ENCODE results near the gene DNAL4.

Gene DNAL4

DNA sequence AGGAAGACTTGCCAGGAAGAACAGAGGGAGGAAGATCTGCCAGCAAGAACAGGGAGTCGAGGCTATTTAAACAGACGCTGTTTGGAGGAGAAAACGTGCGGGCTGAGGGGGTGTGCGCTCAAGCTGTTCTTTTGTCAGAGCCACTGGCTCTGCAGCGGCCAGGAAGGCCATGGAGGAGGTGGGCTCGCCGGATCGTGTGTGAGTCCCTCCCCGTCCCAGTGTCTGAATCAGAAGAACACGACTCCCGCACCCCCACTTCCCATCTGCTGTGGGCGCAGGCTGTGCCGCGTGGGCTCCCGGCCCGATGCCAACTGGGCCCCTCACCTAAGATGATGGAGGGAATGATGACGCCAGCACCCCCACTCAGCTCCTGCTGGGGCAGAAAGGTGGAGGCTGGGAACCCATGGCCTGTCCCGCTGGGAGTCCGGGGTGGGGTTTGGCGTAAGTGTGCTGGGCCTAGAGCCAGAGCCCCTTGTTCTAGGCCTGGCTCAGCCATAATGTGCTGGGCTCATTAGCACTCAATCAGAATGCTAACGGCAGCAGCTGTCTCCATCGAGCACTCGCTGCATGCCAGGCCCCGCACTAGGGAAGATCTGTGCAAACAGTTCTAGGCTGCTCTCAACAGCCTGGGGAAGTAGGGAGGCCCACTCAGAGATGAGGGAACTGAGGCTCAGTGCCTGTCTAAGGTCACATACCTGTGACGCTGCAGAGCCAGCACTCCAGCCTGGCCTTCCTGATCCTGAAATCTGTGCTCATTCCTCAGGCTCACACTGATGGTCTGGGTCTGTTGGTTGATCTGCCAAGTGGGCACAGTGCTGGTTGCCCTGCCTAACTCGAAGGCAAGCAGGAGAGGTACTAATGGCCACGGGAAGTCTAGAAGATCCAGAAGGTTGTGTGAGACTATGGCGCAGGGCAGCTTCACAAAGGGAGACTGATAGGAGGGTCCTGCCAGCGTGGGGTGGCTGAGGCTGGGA is 38.3 kb upstream of the DNAL4 start:
- DNase-seq, result no peak
- Histone ChIP-seq H3K4me1 (no peaks in the 10 kb centered on the region), H3K9me3 (no peaks in the 10 kb centered on the region), H3K36me3 (no peaks in the 10 kb centered on the region), H3K4me3 (ENCODE audit: low read depth, low read length) (no peak overlapping the region), H3K27me3 (no peaks in the 10 kb centered on the region)
- TF ChIP-seq, protein P1, sequence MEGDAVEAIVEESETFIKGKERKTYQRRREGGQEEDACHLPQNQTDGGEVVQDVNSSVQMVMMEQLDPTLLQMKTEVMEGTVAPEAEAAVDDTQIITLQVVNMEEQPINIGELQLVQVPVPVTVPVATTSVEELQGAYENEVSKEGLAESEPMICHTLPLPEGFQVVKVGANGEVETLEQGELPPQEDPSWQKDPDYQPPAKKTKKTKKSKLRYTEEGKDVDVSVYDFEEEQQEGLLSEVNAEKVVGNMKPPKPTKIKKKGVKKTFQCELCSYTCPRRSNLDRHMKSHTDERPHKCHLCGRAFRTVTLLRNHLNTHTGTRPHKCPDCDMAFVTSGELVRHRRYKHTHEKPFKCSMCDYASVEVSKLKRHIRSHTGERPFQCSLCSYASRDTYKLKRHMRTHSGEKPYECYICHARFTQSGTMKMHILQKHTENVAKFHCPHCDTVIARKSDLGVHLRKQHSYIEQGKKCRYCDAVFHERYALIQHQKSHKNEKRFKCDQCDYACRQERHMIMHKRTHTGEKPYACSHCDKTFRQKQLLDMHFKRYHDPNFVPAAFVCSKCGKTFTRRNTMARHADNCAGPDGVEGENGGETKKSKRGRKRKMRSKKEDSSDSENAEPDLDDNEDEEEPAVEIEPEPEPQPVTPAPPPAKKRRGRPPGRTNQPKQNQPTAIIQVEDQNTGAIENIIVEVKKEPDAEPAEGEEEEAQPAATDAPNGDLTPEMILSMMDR (IDR thresholded peaks at IDR 0.05; ENCODE audit: low read depth, low read length), result no peak

DNA sequence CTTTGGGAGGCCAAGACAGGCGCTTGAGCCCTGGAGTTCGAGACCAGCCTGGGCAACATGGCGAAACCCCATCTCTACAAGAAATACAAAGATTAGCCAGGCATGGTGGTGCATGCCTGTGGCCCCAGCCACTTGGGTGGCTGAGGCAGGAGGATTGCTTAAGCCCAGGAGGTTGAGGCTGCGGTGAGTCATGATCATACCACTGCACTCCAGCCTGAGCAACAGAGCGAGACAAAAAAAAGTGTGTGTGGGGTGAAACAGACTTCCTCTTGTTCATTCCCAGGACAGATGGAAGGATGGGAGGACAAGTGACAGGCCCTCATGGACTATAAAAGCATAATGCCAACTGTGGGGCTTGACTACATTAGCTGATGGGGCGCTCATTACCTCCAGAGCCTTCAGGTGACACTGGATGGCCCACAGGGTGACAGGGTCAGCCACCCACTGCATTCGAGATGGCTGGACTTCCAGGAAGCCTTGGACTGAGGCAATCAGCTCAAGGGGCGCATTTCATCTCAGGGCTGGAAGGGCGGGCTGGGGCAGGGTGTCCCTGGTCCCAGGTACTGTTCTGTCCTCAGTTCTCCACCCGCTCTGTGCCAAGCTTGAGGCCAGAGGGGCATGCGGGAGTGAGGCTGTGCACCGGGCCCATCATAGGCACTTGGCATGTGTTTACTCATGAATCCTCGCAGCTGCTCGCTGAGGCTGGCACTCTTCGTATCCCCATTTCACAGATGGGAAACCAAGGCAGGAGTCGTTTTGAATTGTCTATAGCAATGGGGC is 37.4 kb upstream of the DNAL4 start:
- TF ChIP-seq, protein P1 (IDR thresholded peaks at IDR 0.05; ENCODE audit: low read depth, low read length), result no peak
- Histone ChIP-seq H3K9me3 (no peaks in the 10 kb centered on the region), H3K36me3 (no peaks in the 10 kb centered on the region), H3K4me3 (ENCODE audit: low read depth, low read length) (no peak overlapping the region), H3K4me1 (no peaks in the 10 kb centered on the region), H3K27me3 (no peaks in the 10 kb centered on the region)
- no peak for DNase-seq

DNA sequence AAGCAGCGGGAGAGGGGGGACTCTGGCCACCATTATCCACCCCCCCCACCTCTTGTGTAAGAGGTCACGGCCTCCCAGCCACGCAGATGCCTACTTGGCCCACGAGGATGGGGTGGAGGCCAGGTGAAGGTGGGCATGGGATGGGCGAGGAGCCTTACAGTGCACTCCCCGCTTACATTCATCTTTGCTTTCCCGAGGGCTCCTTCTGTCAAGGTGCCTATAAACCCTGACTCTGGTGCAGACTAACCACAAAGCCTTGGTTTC is 36.8 kb upstream of the DNAL4 start:
- H3K4me3 ChIP-seq (ENCODE audit: low read depth, low read length), result no peak overlapping the region
- no peaks in the 10 kb centered on the region for H3K9me3 ChIP-seq
- no peaks in the 10 kb centered on the region for H3K27me3 ChIP-seq
- no peaks in the 10 kb centered on the region for H3K4me1 ChIP-seq
- no peaks in the 10 kb centered on the region for H3K36me3 ChIP-seq
- no peak for DNase-seq
- TF ChIP-seq, protein P1 (IDR thresholded peaks at IDR 0.05; ENCODE audit: low read depth, low read length), result no peak

DNA sequence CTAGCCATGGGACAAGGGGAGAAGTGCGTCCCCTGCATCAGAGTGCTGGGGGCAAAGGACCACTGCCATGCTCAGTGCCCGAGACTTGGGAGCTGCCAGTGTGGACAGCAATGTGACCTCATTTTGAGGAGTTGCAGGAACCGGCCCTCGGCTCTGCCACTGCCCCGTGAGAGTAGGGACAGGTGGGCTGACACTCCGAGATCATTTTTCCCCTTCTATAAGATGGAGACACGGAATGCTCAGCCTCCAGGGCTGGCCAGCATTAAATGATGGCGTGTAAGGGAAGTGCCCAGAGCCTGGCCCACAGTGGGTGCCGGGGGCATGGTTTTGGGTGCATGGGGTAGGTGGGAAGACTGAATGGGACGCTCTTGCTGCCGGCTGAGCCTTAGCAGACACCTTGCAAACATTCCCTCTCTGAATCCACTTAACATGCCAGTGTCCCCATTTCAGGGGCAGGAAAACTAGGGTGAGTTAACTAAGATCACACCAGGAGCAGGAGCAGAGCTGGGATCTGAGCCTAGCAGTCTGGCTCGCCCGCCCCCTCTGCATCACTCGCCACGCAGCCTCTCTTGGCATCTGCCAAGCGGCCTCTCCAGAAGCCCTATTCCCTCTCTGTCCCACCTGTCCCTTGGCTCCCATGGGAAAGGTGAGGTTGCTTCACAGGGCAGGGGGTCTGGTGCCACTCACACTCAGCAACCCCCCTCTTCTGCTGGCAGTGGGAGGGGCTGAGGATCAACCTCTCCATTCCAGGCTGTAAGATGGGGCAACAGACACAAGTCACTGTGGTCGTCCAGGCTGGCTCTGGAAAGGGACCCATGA is 36.3 kb upstream of the DNAL4 start:
- Histone ChIP-seq H3K36me3 (no peaks in the 10 kb centered on the region), H3K27me3 (no peaks in the 10 kb centered on the region), H3K9me3 (no peaks in the 10 kb centered on the region), H3K4me1 (no peaks in the 10 kb centered on the region), H3K4me3 (ENCODE audit: low read depth, low read length) (no peak overlapping the region)
- no peak for DNase-seq
- TF ChIP-seq, protein P1 (IDR thresholded peaks at IDR 0.05; ENCODE audit: low read depth, low read length), result no peak

DNA sequence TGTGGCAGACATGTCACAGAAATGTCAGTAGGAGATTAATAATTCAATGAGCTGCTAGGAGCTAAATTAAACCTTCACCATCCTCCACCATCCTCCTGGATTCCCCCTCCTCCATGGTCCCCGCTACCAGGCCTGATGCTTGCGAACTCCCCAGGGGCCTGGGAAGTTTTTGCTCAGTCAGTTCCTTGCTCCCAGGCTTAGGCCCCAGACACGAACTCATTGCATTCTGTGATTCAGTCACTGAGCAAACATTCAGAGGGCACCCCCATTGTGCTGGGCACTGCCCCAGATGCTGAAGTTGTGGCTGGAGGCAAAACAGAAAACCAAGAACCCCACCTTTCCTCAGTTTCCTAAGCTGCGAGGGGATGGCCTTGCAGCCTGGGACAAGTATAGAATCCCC is 35.5 kb upstream of the DNAL4 start:
- DNase-seq, result no peak
- TF ChIP-seq, protein P1 (IDR thresholded peaks at IDR 0.05; ENCODE audit: low read depth, low read length), result no peak
- Histone ChIP-seq H3K9me3 (no peaks in the 10 kb centered on the region), H3K4me3 (ENCODE audit: low read depth, low read length) (no peak overlapping the region), H3K36me3 (no peaks in the 10 kb centered on the region), H3K4me1 (no peaks in the 10 kb centered on the region), H3K27me3 (no peaks in the 10 kb centered on the region)

Data from BE2C (cell line).